ENCODE results near the gene PTPN7.

DNA sequence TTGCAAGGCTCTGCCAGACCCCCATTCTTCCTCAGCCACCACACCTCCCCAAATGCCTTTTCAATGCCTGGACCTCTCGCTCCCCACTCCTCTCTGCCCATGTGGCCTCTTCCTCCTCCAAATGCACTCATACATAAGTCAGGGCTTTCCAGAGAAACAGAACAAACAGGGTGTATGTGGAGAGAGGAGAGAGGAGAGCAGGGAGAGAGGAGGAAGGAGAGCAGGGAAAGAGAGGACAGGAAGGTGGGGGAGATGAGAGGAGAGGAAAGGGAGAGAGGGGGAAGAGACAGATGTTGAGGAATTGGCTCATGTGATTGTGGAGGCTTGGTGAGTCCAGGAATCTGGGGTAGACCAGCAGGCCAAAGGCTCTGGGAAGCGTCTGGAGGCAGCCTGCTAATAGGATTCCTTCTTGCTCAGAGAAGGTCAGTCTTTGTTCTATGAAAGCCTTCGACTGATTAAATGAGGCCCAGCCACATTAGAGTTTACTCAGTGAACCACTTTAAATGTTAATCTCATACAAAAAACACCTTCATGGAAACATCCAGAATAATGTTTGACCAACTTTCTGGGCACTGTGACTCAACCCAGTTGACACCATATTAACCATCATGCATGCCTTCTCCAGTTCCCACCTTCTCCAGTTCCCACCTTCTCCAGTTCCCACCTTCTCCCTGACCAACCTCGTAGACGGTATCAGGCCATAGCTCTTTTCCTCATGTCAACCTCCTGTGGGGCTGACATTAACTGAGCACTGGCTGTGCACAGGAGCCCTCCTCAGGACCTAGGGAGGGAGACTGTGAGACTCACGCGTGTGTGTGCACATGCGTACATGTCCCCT is 21.9 kb upstream of the PTPN7 start:
- TF ChIP-seq, protein P1, sequence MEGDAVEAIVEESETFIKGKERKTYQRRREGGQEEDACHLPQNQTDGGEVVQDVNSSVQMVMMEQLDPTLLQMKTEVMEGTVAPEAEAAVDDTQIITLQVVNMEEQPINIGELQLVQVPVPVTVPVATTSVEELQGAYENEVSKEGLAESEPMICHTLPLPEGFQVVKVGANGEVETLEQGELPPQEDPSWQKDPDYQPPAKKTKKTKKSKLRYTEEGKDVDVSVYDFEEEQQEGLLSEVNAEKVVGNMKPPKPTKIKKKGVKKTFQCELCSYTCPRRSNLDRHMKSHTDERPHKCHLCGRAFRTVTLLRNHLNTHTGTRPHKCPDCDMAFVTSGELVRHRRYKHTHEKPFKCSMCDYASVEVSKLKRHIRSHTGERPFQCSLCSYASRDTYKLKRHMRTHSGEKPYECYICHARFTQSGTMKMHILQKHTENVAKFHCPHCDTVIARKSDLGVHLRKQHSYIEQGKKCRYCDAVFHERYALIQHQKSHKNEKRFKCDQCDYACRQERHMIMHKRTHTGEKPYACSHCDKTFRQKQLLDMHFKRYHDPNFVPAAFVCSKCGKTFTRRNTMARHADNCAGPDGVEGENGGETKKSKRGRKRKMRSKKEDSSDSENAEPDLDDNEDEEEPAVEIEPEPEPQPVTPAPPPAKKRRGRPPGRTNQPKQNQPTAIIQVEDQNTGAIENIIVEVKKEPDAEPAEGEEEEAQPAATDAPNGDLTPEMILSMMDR (IDR thresholded peaks at IDR 0.05), result no peak
- no peak for TF ChIP-seq POLR2A (IDR thresholded peaks at IDR 0.05)
- TF ChIP-seq EP300 (IDR thresholded peaks at IDR 0.05), result no peak
- TF ChIP-seq POLR2AphosphoS5 (IDR thresholded peaks at IDR 0.05), result no peak

Data from gastroesophageal sphincter (tissue), 3 donors.